Epithelial cell of esophagus (primary cell): ENCODE data around the gene ABHD12B.

Experiments used
- DNase-seq: peaks from one replicate; pipeline ENCODE4 v3.0.0; 2010; ENCODE audit warnings: low read depth
- H3K4me3 ChIP-seq: 2 replicates; pipeline ENCODE4 v1.5.1; 2011; ENCODE audit warnings: mild to moderate bottlenecking, low read length, control low read depth
- TF ChIP-seq, protein P1 (sequence below): IDR thresholded peaks from 2 replicates; pipeline ENCODE4 v1.5.1; 2011; ENCODE audit warnings: low read depth, mild to moderate bottlenecking, low read length, control low read depth, inconsistent platforms; ENCODE audit not compliant: insufficient read depth; ENCODE audit errors: missing control alignments

The ABHD12B gene, protein sequence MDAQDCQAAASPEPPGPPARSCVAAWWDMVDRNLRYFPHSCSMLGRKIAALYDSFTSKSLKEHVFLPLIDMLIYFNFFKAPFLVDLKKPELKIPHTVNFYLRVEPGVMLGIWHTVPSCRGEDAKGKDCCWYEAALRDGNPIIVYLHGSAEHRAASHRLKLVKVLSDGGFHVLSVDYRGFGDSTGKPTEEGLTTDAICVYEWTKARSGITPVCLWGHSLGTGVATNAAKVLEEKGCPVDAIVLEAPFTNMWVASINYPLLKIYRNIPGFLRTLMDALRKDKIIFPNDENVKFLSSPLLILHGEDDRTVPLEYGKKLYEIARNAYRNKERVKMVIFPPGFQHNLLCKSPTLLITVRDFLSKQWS

DNA sequence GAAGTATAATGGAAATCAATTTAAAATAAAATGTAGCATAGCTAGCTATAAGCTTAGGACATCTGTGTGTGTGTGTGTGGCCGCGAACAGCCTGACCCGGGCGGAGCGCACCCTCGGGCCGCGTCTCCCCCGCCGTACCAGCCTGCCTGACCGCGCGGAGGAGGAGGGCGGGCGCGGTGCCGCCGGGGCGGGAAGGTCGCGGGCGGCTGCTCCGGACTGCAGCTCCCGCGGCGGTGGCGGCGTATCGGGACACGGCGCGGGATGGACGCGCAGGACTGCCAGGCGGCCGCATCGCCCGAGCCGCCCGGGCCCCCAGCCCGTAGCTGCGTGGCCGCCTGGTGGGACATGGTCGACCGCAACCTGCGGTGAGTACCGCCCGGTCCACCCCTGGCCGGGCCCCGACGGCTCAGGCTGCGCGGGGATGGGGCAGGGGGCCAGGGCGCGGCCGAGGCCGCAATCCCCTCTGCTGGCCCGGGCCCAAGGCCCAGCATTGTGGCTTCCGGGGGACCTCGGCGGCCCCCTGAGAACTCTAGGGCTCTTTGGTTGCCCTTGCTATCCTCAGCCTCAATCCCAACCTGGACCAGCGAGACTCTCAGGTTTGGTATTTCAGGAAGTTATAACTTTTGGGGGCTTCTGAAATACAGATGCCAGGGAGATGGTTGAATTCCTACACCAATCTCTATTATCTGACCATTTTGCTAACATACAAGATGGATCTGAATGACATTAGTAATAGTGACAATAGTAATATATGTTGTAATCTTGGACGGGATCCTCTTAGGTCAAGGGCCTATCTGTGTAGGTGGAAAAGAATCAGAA lies at the start of gene ABHD12B:
Gene ABHD12B (plus strand): TSS at position 140 of the 819 bp plus-strand sequence. CDS start 122 bp downstream, at position 262.
- no peak within 1 kb of the TSS for H3K4me3 ChIP-seq
- TF ChIP-seq, protein P1, sequence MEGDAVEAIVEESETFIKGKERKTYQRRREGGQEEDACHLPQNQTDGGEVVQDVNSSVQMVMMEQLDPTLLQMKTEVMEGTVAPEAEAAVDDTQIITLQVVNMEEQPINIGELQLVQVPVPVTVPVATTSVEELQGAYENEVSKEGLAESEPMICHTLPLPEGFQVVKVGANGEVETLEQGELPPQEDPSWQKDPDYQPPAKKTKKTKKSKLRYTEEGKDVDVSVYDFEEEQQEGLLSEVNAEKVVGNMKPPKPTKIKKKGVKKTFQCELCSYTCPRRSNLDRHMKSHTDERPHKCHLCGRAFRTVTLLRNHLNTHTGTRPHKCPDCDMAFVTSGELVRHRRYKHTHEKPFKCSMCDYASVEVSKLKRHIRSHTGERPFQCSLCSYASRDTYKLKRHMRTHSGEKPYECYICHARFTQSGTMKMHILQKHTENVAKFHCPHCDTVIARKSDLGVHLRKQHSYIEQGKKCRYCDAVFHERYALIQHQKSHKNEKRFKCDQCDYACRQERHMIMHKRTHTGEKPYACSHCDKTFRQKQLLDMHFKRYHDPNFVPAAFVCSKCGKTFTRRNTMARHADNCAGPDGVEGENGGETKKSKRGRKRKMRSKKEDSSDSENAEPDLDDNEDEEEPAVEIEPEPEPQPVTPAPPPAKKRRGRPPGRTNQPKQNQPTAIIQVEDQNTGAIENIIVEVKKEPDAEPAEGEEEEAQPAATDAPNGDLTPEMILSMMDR: no peak
- no peak for DNase-seq

DNA sequence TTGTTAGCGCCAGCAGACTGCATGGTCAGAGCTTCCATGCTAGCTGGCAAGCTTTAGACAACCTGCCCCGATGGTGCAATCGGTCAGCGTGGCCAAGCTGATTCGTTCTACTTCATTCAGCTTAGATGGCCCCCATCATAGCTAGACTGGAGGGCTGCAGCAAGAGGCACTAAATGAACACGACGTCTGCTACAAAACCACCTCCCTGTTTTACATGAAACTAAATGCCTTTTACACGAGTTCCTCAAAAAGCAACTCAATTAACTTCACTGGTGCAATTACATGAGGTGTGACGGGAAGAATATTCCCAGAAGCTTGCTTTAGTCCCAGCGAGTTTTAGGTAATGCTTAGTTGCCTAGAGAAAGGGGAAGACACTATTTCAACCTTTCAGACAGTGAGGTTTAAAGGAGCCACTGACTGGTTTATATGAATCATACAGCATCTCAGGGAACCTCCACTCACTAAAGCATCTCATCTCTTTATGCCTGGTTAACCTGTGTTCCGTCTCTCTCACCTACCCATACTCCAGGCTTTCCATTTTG lies 49.3 kb upstream of the ABHD12B start:
- TF ChIP-seq, protein P1: no peak
- no peak overlapping the region for H3K4me3 ChIP-seq
- DNase-seq: no peak

DNA sequence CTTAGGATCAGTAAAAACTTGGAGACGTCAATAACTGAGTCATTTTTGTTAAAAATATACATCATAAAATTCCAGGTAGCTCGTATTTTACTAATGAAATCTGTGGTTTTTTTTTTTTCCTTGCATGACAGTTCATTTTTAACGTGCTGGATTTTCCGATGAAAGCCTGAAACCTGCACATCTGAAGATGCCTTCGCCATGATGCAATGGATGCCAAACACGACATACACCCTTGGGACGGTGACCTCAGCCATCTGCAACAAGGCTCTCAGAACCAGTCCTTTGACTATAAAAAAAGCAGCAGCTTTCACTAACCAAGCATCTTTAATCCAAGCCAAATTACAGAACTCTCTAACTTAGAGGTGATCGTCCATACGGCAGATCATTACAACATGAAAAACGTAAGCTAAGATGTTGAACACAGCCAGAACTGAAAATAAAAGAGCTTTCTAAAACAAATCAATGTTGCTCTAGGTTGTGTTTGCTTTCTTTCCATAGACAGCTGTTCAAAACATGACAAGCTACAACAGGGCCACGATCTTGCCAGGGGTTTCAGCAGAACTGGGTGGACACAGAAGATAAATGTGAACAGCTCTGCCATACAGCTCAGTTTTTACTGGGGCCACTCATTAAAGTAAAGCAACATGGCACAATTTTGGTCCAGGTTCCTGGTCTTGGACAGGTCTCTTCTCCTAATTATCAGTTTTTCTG lies 48.6 kb upstream of the ABHD12B start:
- H3K4me3 ChIP-seq: no peak overlapping the region
- DNase-seq: no peak

DNA sequence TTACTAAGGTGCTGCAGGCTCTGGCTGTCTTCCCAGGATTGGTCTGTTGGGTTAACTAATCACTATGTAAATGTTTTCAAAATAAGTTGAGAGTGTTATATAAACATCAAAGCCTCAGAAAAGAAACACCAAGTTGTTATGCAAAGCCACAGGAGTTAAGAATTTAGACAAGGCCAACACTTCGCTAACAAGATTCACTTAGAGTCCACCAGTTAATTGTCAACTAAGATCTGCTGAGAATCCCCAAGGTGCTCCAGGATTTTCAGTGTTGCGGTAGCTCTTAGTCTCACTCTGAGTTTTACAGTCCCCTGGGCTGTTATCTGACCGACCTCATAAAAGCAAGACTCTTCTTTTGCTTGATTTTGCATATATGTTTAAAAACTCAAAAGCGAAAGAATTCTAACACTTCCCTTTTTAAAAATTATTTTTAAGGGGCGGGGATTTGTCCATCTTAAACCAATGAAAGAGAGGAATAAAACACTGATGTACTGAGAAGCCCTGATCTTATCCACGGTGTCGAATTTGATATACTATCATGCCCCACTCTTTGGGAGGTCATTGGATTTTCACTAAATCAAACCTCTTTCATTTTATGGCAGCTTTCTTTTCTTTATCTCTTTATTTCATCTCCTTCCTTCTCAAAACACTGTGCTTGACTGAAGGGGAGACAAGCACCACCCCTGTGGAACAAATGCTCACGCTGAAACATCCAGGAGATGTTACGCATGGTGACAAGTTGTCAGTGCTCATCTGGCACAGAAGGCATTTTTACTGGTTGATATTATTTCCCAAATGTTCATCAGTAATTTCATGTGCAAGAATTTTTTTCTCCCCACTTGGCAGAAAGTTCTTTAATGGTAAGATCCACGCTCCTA lies 47.9 kb upstream of the ABHD12B start:
- H3K4me3 ChIP-seq: no peak overlapping the region
- TF ChIP-seq, protein P1: no peak
- DNase-seq: no peak

More for the DNA sequence above, 48.6 kb upstream of the ABHD12B start:
- TF ChIP-seq, protein P1: no peak

DNA sequence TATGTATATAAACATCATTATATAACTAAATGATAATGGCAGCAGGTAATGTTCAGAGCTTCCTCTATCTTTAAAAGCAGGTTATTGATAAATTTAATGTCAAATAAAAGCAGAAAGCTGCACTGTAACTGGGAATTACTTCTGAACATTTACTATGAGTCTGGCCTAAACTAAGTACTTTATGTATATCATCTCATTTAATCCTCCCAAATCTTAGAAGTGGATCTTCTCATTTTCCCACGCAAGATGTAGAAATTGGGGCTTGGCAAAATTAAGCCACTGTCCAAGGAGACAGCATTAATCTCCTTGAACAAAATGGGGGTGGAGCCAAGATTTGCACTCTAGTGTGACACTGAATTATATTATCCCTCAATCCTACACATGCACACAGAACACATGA lies 46.5 kb upstream of the ABHD12B start:
- H3K4me3 ChIP-seq: no peak overlapping the region
- TF ChIP-seq, protein P1: no peak
- DNase-seq: no peak

DNA sequence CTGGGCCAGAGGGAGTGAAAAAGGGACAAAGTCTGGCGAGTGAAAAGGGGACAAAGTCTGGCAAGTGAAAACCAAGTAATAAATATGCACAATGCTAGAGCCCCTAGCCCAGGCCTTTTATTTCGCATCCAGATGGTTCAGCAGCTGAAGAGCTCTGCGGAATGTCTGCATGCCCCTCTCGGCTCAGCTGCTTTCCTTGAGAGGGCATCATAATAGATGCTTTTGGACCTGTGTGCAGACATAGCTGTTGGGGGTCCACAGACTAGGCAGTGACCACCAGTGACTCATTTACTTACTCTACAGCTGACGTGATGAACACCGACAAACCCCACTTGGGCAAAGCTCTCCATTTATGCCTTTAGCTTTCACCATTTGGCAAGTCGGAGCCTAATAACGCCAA lies 45.2 kb upstream of the ABHD12B start:
- TF ChIP-seq, protein P1: no peak
- no peak overlapping the region for H3K4me3 ChIP-seq
- no peak for DNase-seq
